ENCODE measurements around the gene PDCD11. TPM values are rescaled to one million over a fixed set of nuclear protein-coding genes. Genes with fewer than 3 reads are reported as not detected.
"Not testable (repeated sequence)": the region's sequence is repeated elsewhere in the genome, so short reads cannot be mapped to it uniquely, and the experiment has no call there.

PDCD11 gene
- total RNA-seq, 4 donors from 2014 or later: 11.6 to 42.1 (median 19.0) TPM

GRCh38 chr10:103478671-103479070 lies 82.2 kb downstream of the PDCD11 start:
- no peaks in the 10 kb centered on the region for H3K4me1 ChIP-seq
- H3K4me3 ChIP-seq: no peak overlapping the region

GRCh38 chr10:103479135-103479534 lies 82.7 kb downstream of the PDCD11 start, which contains the start of gene CALHM3:
CALHM3 (minus strand) TSS chr10:103479240; CDS start chr10:103479032, 208 bp downstream.
- DNase-seq: no peak
- Histone ChIP-seq H3K4me1 (no peaks in the 10 kb centered on the region), H3K4me3 (no peak within 1 kb of the TSS), H3K9me3 (no peaks in the 10 kb centered on the region), H3K36me3 (no peaks in the 10 kb centered on the region), H3K27me3 (no peaks in the 10 kb centered on the region), H3K27ac (no peak within 1 kb of the TSS)
- TF ChIP-seq POLR2A (IDR thresholded peaks at IDR 0.05): no peak
- TF ChIP-seq CTCF (IDR thresholded peaks at IDR 0.05): no peak

More at GRCh38 chr10:103478671-103479070, 82.2 kb downstream of the PDCD11 start:
- no peaks in the 10 kb centered on the region for H3K36me3 ChIP-seq
- H3K9me3 ChIP-seq: no peaks in the 10 kb centered on the region
- no peaks in the 10 kb centered on the region for H3K27me3 ChIP-seq
- no peak for TF ChIP-seq POLR2A (IDR thresholded peaks at IDR 0.05)
- no peak for DNase-seq
- no peak overlapping the region for H3K27ac ChIP-seq

GRCh38 chr10:103480521-103480920 lies 84.1 kb downstream of the PDCD11 start:
- TF ChIP-seq CTCF (IDR thresholded peaks at IDR 0.05) (no peak), POLR2A (IDR thresholded peaks at IDR 0.05) (no peak)
- Histone ChIP-seq H3K4me1 (no peaks in the 10 kb centered on the region), H3K9me3 (no peaks in the 10 kb centered on the region), H3K4me3 (no peak overlapping the region), H3K27ac (no peak overlapping the region), H3K36me3 (no peaks in the 10 kb centered on the region), H3K27me3 (no peaks in the 10 kb centered on the region)
- DNase-seq: no peak

GRCh38 chr10:103481974-103482531 lies 85.6 kb downstream of the PDCD11 start:
- DNase-seq: peak in 1 of 3 donors; percentile 38

GRCh38 chr10:103486635-103487409 lies 90.4 kb downstream of the PDCD11 start:
- H3K27ac ChIP-seq, H3K4me3 ChIP-seq, DNase-seq, H3K36me3 ChIP-seq, H3K27me3 ChIP-seq, H3K9me3 ChIP-seq, H3K4me1 ChIP-seq: not testable (repeated sequence)

More at GRCh38 chr10:103481974-103482531, 85.6 kb downstream of the PDCD11 start:
- Histone ChIP-seq H3K36me3 (no peaks in the 10 kb centered on the region), H3K4me3 (no peak overlapping the region), H3K9me3 (no peaks in the 10 kb centered on the region), H3K27me3 (no peaks in the 10 kb centered on the region), H3K27ac (no peak overlapping the region), H3K4me1 (no peaks in the 10 kb centered on the region)
- peak; percentile 50 to 81 (median 65) for TF ChIP-seq CTCF (IDR thresholded peaks at IDR 0.05)
- TF ChIP-seq POLR2A (IDR thresholded peaks at IDR 0.05): no peak

GRCh38 chr10:103487410-103487708 lies 90.9 kb downstream of the PDCD11 start:
- H3K9me3 ChIP-seq: no peaks in the 10 kb centered on the region
- H3K4me3 ChIP-seq: no peak overlapping the region
- TF ChIP-seq CTCF (IDR thresholded peaks at IDR 0.05) (no peak), POLR2A (IDR thresholded peaks at IDR 0.05) (no peak)
- no peaks in the 10 kb centered on the region for H3K36me3 ChIP-seq
- no peak for DNase-seq
- no peak overlapping the region for H3K27ac ChIP-seq
- H3K4me1 ChIP-seq: no peaks in the 10 kb centered on the region
- H3K27me3 ChIP-seq: no peaks in the 10 kb centered on the region

All from Peyer's patch (tissue), 4 donors.